GM19025 (cell line): ENCODE measurements around the gene OPRM1.
A peak's percentile ranks its signal among the peaks of the same experiment; 100 is the strongest.
"Not testable (repeated sequence)": the region's sequence is repeated elsewhere in the genome, so short reads cannot be mapped to it uniquely, and the experiment has no call there.

Experiments used
- ATAC-seq: cut with Tn5 transposase; IDR thresholded peaks from one replicate; pipeline ENCODE4 v1.9.1; 2021; ENCODE audit warnings: mild to moderate bottlenecking, low read depth, moderate library complexity; ENCODE audit not compliant: unreplicated experiment

The OPRM1 gene

DNA sequence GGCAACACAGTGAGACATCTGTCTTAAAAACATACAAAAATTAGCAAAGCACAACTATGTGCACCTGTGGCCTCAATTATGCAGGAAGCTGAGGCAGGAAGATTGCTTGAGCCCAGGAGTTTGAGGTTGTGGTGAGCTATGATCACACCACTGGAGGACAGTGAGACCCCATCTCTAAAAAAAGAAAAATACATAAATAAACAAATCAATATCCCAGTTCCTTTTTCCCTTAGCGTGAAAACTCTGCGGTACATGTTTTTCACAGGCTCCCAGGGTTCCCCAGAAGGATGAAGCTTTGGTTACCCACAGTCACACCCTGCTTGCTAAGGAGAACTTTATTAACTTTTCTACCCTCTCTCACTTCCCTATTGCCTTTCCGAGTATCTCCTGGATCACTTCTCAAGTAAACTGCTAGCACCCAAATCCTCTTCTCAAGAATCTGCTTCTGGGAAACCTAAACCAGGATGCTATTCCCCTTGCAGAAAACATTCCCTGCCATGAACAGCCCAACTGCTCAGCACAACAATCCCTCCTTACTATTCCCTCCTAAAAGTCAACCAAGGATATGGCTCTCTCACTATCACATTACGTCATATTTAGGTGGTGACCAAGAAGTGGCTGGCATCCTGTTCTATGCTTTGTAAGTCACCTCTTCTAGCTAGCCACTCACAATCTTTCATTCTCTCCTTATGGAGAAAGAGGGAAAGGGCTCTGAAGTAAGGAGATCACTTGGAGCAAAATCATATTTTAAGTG, 195.2 kb downstream of the OPRM1 start:
- peak; percentile 34 for ATAC-seq

DNA sequence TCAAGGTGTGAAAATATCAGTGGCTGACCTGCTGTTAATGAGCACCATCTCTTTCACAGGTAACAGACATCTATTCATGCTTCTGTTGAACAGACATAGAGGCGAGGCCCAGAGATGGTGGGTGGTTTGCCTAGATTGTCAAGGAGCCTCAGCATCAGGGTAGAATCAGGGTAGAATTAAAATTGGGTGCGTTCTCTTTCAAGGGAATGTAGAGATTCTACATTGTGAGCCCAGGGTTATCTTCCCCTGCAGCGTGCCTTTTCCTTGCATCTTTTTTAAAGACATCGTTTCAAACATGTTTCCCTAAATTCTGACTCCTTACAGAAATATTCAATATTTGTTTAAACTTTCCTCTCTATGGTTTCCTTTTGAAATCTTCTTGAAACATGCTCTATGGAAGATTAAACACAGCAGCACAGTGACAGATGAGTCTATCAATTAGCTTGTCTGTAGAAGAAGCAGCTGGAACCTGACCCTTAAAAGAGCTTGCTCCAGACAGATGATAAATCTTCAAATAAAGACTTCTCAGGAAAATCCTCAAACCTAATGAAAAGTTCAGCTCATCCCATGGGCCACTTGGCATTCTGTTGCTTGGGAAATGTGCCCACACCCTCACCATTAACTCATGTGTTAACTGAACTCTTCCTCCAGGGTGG, 197.7 kb downstream of the OPRM1 start:
- ATAC-seq: no peak

DNA sequence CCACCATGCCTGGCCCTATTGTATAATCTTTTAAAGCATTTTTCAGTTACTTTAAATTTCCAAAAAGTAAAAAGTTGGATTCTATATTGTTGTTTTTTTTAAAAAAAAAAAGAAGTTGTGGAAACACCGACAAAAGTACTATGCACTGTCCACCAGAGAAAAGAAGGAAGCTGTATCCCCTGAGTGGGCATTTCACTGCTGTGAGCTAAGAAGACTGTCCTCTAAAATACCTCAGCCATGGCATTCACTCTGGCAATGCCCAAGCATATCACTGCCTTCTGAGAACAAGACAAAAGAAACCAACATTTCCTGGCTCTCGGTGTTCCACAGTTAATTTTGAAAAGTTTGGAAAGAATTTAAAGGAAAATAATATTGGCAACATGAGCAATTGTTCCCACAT, 199.8 kb downstream of the OPRM1 start:
- no peak for ATAC-seq

DNA sequence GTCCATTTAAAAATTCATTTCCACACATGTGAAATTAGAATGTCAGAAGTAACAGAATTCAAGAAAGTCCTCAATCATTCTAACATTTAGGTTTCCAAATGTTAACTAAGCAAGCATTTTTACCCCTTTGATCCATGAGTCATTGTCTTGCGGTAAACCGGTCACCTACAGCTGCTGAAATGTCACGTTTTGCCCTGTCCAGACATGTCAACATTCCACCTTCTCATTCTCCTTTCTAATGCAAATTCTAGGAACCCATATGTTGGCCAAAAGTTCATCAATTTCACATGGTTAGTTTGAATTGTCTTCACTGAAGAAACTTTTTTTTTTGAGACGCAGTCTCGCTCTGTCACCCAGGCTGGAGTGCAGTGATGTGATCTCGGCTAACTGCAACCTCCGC, 200.4 kb downstream of the OPRM1 start:
- no peak for ATAC-seq

DNA sequence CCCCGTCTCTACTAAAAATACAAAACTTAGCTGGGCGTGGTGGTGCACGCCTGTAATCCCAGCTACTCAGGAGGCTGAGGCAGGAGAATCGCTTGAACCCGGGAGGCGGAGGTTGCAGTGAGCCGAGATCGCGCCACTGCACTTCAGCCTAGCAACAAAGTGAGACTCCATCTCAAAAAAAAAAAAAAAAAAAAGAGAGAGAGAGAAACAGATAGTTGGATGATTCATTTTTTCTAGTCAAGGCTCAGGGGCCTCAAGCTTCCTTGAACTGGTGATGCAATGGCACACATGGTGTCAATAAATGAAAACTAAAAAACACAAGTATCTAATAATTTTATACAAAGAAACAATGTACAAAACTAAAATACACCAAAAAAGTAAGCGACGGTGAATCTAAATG, 202.0 kb downstream of the OPRM1 start:
- ATAC-seq: not testable (repeated sequence)

DNA sequence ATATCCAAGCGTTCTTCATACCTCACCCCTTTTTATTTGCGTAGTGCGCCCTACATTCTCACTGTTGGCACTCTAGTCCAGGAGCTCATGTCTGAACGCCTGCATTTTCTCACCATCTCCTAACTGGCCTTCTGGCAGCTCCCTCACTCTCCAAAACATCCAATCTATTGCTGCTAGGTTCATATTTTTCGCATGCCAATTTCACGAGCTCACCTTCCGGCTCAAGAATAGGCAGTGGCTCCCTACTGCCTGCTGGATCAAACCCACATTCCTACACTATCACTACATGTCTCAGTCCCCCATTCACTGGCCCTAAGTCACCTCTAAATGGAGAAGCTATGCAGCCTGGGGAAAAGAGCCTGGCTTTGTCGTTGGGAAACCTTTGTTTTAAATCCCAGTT, 202.5 kb downstream of the OPRM1 start:
- no peak for ATAC-seq

DNA sequence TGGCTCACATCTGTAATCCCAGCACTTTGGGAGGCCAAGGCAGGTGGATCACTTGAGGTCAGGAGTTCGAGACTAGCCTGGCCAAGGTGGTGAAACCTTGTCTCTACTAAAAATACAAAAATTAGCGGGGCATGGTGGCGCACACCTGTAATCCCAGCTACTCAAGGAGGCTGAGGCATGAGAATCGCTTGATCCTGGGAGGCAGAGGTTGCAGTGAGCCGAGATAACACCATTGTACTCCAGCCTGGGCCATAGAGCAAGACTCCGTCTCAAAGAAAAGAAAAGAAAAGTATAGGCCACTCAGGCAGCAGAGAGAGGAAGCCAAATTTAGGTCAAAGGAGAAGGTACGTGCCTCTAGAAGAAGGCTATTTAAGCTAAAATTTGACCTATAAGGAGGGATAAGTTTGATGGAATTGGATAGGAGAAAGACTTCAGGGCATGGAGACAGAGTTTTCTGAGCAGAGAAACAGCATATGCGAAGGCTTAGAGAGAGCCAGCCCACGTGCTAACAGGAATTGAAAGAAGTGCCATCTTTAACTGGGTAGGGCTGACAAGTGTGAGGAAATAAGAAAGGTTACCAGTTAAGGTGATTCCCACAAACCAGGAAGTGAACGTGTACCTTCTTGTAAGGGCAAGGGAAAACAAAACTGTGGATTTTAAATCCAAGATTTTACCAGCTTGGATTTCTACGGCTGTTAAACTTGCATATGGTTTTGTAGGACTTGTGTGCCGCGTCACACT, 203.7 kb downstream of the OPRM1 start:
- ATAC-seq: no peak

DNA sequence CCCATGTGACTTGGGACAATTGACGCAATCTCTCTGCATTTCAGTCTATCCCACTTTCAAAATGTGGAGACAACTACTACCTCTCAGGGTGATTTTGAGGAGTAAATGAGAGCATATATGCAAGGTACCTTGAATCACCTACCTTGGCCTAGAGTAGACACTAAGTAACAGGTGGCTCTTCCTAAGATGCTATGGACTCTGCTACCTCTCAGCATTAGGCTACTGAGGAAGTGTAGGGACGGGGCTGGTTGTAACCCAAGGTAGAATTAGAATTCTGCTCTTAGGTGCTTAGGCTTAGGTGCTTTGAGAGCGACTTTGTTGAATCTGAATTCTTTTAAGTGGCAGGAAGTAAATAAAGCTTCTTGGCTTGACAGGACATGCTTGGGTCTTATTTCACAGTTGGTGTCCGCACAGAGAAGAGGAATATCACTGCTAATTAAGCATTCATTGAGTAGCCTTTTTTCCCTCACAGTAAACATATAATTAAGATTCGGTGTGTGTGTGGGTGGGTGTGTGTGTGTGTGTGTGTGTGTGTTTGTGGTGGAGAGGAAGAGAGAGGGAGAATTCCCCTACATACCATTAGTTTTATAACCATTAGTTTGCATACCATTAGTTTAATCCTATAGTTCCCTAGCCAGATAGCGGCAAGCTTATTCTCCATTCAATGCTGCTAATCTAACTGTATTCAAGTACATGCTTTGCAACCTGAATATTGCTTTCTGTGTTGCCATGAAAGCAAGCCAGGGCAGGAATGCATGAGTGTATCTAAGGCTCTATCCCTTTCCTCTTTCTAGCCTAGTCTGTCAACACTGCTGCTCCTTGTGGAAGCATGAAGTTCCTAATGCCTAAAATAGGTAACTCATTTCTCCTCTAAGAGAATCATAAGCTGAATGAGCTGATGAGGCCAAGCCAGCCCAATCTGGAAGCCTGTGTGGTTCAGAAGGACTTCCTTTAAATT, 205.0 kb downstream of the OPRM1 start:
- no peak for ATAC-seq

DNA sequence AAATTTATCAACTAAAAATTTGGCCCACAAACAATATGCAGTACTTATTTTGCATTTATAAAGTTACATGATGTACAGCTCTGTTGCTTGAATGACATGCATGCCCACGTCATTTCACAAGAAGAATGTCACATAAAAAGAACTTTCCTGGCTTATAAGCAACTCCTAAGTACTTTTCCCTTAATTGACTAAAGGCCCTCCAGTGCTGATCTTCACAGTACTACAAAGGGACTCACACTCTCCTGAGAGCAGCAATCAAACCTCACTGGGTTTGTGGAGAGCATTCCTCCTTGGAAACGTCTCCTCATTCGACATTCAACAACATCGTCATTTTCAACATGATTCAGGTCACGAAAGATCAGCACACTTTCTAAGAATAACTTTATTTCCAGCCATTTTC, 206.5 kb downstream of the OPRM1 start:
- ATAC-seq: no peak

DNA sequence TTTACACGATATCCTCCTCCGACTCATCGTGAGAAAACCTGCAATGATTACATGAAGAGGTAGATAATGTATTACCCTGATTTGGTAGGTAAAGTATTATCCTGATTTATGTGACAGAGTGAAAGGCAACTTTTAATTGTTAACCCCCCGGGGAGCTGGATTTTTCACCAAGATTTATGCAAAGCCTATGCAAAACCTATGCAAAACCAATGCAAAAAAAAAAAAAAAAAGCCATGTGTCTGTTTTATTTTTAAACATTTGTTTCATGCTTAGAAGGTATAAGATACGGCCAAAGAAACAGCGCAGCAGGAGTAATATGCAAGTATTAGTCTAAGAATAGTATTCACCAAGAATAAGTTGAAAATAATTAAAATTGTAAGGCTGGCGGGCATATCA, 207.7 kb downstream of the OPRM1 start:
- no peak for ATAC-seq

DNA sequence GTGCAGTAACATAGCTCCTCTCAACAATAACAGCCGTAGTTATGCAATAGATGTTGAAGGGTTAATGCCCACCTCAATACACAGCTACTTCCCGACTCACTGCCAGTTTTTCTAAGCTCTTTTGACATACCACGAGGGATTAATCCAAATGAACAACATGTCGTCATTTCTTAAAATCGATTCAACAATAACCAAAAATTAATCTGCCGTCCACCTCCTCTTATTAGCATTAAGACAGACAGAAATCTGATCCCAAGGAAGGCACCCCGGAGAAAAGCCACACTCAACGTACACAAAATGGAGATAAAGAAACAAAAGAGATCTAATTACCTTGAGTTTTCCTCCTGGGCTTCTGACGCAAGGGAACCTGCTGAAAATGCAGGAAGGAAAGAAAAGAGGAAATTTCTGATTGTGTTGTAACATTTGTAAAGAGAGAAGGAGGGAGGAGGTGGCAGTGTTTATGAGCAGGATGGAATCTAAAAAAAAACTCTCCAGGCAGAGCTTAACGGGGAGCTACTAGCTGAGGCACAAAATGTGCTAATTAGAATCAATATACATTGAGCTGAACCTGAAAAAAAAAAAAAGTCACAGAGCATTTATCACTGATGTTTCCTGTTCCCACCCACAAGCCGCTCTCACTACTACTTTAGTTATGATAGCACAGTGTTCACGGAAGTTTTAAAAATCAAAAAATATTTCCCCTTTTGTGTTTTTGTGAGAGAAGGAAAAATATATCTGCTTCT, 208.2 kb downstream of the OPRM1 start:
- ATAC-seq: peak; percentile 30

DNA sequence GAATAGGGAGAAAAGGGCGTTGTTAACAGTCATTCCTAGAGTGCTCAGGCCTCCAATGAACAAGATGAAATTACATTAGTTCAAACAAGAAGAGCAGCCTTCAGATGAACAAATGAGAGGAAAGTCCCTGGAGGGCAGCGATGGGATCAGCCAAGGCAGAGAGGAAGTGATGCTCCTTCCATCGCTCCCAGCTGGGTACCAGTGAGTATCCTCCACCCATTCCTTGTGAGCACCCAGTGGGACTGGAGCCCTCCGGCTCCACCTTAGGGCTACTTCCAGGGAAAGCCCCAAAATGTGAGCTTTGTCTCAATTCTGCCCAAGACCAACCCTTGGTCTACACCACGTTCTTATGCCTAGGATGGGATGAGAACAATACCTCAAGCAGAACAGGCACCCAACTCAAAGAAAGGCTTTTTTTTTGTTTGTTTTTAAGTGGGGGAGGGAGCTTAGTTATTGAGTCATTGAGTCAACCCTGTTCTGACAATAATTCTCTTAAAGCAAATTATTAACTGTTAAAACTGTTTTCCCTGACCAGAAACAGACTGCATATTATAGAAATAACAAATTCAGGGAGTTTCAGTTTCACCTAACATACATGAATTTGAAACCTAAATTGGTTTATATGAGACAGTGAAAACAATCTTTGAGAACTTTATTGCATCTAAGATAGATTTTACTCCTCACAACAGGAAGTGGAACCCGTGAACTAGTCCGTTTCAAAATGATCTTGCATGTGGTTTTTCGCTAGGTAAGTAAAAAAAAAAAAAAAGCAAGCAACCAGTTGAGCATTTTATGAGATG, 210.7 kb downstream of the OPRM1 start:
- ATAC-seq: peak; percentile 58

DNA sequence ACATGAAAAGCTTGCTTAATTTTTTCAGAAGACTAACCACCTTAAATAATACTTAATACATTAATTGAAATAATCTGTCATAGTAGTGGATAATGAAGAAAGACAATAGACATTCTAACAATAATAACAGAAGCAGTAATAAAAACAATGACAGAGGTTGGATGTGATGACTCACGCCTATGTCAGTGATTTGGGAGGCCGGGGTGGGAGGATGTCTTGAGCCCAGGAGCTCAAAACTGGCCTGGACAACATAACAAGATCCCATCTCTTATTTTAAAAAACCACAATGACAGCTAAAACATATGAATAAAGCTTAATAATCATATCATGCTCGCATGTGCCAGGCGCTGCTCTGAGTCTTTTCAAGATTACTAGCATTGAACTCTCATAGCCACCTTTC, 212.1 kb downstream of the OPRM1 start:
- no peak for ATAC-seq

DNA sequence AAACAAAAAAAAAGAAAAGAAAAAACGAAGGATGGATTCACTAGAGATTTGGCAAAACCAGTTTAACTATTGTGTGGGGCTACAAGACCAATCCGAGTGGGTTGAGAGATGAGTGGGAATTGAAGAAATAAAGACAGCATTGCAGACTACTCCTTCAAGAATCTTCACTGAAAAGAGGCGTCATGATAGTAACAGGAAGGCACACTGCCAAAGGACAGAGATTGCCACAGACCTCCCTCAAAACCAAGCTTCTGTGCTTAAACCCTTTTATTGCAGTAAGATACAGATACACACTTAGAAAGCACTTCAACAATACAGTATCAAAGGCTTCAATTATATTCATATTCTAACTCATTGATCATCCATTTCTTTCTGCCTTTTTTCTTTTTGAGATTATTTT, 213.6 kb downstream of the OPRM1 start:
- ATAC-seq: no peak

DNA sequence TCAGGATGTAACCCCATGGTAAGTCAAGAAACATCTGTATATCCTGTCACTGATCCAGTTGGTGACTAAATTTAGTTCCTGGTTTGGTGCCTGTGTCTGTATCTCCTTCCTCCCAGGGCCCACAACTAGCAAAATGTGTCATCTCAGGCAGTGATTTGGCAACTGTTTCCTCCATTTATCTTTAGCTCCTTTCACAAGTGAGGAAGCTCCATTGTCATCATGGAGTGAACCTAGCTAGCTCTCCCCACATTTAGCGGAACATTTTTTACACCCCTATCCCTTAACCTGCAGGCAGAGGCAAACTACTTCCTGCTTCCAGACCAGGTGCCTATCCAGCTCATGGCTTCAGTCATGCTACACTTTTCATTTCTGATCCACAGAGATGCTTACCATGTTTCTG, 218.0 kb downstream of the OPRM1 start:
- no peak for ATAC-seq

DNA sequence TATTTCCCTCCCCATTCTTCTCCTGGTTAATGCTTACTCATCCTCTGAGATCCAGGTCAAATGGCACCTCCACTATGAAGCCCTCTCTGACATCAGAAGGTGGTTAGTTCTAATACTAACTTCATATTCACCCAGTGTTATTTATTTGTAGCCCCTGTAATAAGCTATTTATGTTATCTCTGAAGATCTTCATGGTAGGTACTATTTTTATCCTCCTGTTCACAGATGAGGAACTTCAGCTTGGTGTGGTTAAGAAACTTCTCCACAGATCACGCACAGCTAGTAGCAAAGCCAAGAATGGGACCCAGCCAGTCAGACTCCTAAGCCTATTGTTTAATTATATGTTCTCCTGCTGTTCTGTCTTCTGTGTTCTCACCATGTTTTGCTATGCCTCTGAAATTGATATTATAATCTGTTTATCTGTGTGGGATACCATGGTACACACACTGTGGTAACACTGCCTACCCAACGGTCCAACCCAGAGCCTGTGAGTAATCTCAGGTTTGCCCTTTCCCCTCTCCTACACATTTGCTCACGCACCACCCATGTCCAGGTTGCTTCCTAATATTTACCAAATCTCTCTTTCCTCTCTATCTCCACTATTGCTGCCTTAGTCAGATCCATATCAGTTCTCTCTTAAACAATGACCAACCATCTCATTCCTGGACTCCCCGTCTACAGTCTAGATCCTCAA, 219.2 kb downstream of the OPRM1 start:
- ATAC-seq: peak; percentile 70

DNA sequence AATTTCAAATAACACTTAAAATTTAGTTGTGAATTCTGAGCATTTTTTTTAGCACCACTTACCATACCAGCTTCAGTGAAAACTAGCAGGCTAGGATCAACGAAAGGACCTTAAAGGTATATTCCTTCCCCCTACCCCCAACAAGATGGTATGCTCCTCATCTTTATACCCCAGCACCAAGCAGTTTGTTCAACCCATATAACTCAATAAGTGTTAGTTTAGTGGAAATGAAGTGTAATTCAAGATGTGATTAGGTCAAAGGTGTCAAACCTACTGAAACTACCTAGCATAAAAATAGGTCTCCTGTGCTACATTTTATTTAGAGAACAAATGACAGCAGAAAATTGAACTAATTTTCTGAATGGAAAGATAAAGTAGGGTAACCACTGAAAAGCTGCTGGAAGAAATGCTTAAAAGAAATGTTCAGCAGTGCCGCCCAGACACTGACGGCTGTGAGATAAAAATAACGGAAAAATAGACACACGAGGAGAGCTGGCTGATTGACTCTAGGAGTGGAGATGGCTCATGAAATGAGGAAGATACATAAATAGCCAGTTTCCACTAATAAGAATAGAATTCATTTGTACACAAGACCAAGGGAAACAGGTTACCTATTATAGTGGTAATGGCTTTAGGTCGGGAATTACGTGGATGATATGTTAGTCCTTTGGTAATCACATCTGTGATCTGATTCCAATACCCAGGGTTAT, 222.8 kb downstream of the OPRM1 start:
- no peak for ATAC-seq

DNA sequence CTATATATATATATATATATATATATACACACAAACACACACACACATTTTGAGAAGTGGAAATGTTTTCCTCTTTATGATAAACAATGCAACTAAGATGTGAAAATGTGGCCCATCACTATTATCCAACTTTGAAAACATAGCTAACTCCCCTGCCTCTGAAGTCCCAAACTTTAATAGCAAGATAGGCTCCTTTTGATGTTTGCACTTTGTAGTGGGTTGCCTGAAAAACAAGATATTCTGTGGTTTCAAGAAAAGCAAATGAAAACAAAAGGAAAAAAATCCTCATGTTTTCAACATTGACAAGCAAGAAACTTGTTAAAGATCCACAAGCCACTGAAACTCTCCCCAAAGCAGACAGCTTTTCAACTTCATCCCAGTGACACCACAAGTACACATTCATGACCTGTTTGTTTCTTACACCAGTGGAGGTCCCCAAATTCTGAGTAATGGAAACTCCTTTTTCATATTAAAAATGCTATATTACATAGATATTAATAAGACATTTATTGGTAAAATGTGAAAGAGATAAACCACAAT, 227.6 kb downstream of the OPRM1 start:
- ATAC-seq: no peak
